Fibroblast of lung (primary cell): Measurements from ENCODE around the gene HK3. TPM values are rescaled to one million over a fixed set of nuclear protein-coding genes. Genes with fewer than 3 reads are reported as not detected.

Source experiments
- DNase-seq, 2 donors: peaks; one replicate each; pipeline versions ENCODE4 v3.0.0 to v3.0.0-alpha.2; 2010; ENCODE audit warnings: low read depth in 2 of 2
- H2AFZ ChIP-seq: 2 replicates; pipeline ENCODE4 v1.5.1; 2012; ENCODE audit warnings: low read length, control low read depth, inconsistent platforms
- H3K27ac ChIP-seq: 2 replicates; pipeline ENCODE4 v1.5.1; 2011; ENCODE audit warnings: low read length, control low read depth; ENCODE audit not compliant: insufficient read depth
- H3K27me3 ChIP-seq: 2 replicates; pipeline ENCODE4 v1.5.1; 2011; ENCODE audit warnings: mild to moderate bottlenecking, low read length; ENCODE audit not compliant: control insufficient read depth, insufficient read depth
- H3K36me3 ChIP-seq: 2 replicates; pipeline ENCODE4 v1.5.1; 2011; ENCODE audit warnings: low read length; ENCODE audit not compliant: control insufficient read depth, insufficient read depth
- H3K4me1 ChIP-seq: 2 replicates; pipeline ENCODE4 v1.5.1; 2011; ENCODE audit warnings: low read length; ENCODE audit not compliant: control insufficient read depth, insufficient read depth; ENCODE audit errors: extremely low read depth
- H3K4me2 ChIP-seq: 2 replicates; pipeline ENCODE4 v1.5.1; 2011; ENCODE audit warnings: low read length, control low read depth; ENCODE audit not compliant: insufficient read depth; ENCODE audit errors: extremely low read depth
- H3K4me3 ChIP-seq, 4 experiments: fragments of 200-600 bp in 1 of 4; sonication (generic) in 1 of 4; replicated peaks in 1 of 4; 2 replicates each; pipeline ENCODE4 v1.5.1; 2011 to 2016; ENCODE audit warnings: low read length in 4 of 4, low read depth in 3 of 4, mild to moderate bottlenecking in 3 of 4, control low read depth in 2 of 4, inconsistent platforms in 1 of 4, mixed read lengths in 1 of 4; ENCODE audit not compliant: insufficient read depth in 1 of 4; ENCODE audit errors: control extremely low read depth in 1 of 4
- H3K79me2 ChIP-seq: 2 replicates; pipeline ENCODE4 v1.5.1; 2012; ENCODE audit warnings: mild to moderate bottlenecking, low read length, inconsistent platforms; ENCODE audit not compliant: control insufficient read depth, insufficient read depth
- H3K9ac ChIP-seq: 2 replicates; pipeline ENCODE4 v1.5.1; 2011; ENCODE audit warnings: mild to moderate bottlenecking, low read length, control low read depth; ENCODE audit not compliant: insufficient read depth
- H3K9me3 ChIP-seq: 2 replicates; pipeline ENCODE4 v1.5.1; 2012; ENCODE audit warnings: low read depth, low read length; ENCODE audit not compliant: control insufficient read depth, insufficient read depth
- H4K20me1 ChIP-seq: 2 replicates; pipeline ENCODE4 v1.5.1; 2011; ENCODE audit warnings: low read length; ENCODE audit not compliant: control insufficient read depth, insufficient read depth; ENCODE audit errors: extremely low read depth
- CTCF ChIP-seq, 2 donors: IDR thresholded peaks in 1 of 2; conservative IDR thresholded peaks in 1 of 2; 1 replicate in 1 of 2; 2 replicates in 1 of 2; pipeline ENCODE4 v1.5.1; 2011 to 2012; ENCODE audit warnings: low read length in 2 of 2, control low read depth in 1 of 2, inconsistent platforms in 1 of 2, low read depth in 1 of 2, mild to moderate bottlenecking in 1 of 2
- EZH2 ChIP-seq: IDR thresholded peaks from 2 replicates; pipeline ENCODE4 v1.5.1; 2012; ENCODE audit warnings: low read length, control low read depth, mild to moderate bottlenecking; ENCODE audit errors: missing control alignments
- polyA plus RNA-seq, 2 donors: library from polyadenylated mRNA; depleted of rRNA in 1 of 2; stranded (reverse) in 1 of 2; unstranded in 1 of 2; fragments of >200 nt; gene quantifications; 2 replicates each; pipeline ENCODE4 v1.2.1, GENCODE V29; 2011 to 2012; ENCODE audit warnings: missing spikeins in 1 of 2
- total RNA-seq: library from RNA; depleted of rRNA; stranded (reverse); fragments of >200 nt; gene quantifications from 2 replicates; pipeline ENCODE4 v1.2.1, GENCODE V29; 2014

Gene HK3
- total and polyA plus RNA-seq, 2 donors (not counting 1 experiment from before 2014, with no cell fraction given) = not detected

GRCh38 chr5:176895831-176896230 lies 3.3 kb downstream of the HK3 start:
- TF ChIP-seq CTCF (conservative IDR thresholded peaks at IDR 0.05 in 1 of 2, IDR thresholded peaks at IDR 0.05 in 1 of 2; ENCODE audit: low read depth in 1 of 2, low read length in 2 of 2) (no peak), EZH2 (no peak)
- no peaks in the 10 kb centered on the region for H3K4me1 ChIP-seq
- DNase-seq = no peak
- H3K27me3 ChIP-seq = peaks cover 16% of the 10 kb centered on the region
- no peak overlapping the region for H2AFZ ChIP-seq
- H3K4me2 ChIP-seq = no peak overlapping the region
- H3K36me3 ChIP-seq = peaks cover 3% of the 10 kb centered on the region
- H4K20me1 ChIP-seq = no peaks in the 10 kb centered on the region
- H3K79me2 ChIP-seq = no peaks in the 10 kb centered on the region
- H3K9ac ChIP-seq = no peak overlapping the region
- H3K4me3 ChIP-seq = no peak overlapping the region
- H3K9me3 ChIP-seq = no peaks in the 10 kb centered on the region
- no peak overlapping the region for H3K27ac ChIP-seq

- Histone ChIP-seq H3K9ac (no peak overlapping the region), H3K27me3 (peaks cover 16% of the 10 kb centered on the region), H3K27ac (no peak overlapping the region), H3K36me3 (no peaks in the 10 kb centered on the region), H4K20me1 (no peaks in the 10 kb centered on the region), H3K79me2 (no peaks in the 10 kb centered on the region), H3K9me3 (no peaks in the 10 kb centered on the region), H3K4me2 (no peak overlapping the region), H3K4me3 (no peak overlapping the region), H3K4me1 (no peaks in the 10 kb centered on the region), H2AFZ (no peak overlapping the region)
- DNase-seq = no peak
- TF ChIP-seq EZH2 (no peak), CTCF (conservative IDR thresholded peaks at IDR 0.05 in 1 of 2, IDR thresholded peaks at IDR 0.05 in 1 of 2; ENCODE audit: low read depth in 1 of 2, low read length in 2 of 2) (no peak)
These were observed 4.8 kb downstream of the HK3 start for GRCh38 chr5:176894298-176894697.

GRCh38 chr5:176892663-176893062 lies 6.5 kb downstream of the HK3 start:
- Histone ChIP-seq H3K27me3 (peaks cover 16% of the 10 kb centered on the region), H3K27ac (no peak overlapping the region), H3K4me2 (no peak overlapping the region), H2AFZ (no peak overlapping the region), H3K36me3 (no peaks in the 10 kb centered on the region), H3K4me1 (no peaks in the 10 kb centered on the region), H3K4me3 (no peak overlapping the region), H3K9ac (no peak overlapping the region), H4K20me1 (no peaks in the 10 kb centered on the region), H3K79me2 (no peaks in the 10 kb centered on the region), H3K9me3 (no peaks in the 10 kb centered on the region)
- DNase-seq = no peak
- TF ChIP-seq CTCF (conservative IDR thresholded peaks at IDR 0.05 in 1 of 2, IDR thresholded peaks at IDR 0.05 in 1 of 2; ENCODE audit: low read depth in 1 of 2, low read length in 2 of 2) = no peak
- TF ChIP-seq EZH2 = no peak
